ENCODE results near the gene DCAF15. TPM values are rescaled to one million over a fixed set of nuclear protein-coding genes. Genes with fewer than 3 reads are reported as not detected.

Gene DCAF15
- total and polyA plus RNA-seq, 2 donors (not counting 3 experiments of a cell fraction or from before 2014, with no cell fraction given), result 41.9 to 42.4 TPM

- no peaks in the 10 kb centered on the region for H4K20me1 ChIP-seq (replicated peaks; ENCODE audit: control insufficient read depth, extremely low read depth, insufficient read depth, low read length)
- dilution Hi-C loops (cut with MboI; ENCODE audit: extremely low pct_ligation_motif_present, low sequenced_read_pairs) (no loop called here), intact Hi-C loops (cut with micrococcal nuclease) (loop anchor here (1.0 kb wide), 1 partner anchor 45 kb away; no protein-coding TSS in a partner anchor)
- H3K36me3 ChIP-seq (ENCODE audit: control insufficient read depth in 2 of 2, extremely low read depth in 1 of 2, insufficient read depth in 2 of 2, low read length in 2 of 2), result peaks cover 15 to 29% of the 10 kb centered on the region in 2 experiments
- TF ChIP-seq GATA2 (IDR thresholded peaks at IDR 0.05; ENCODE audit: insufficient read depth, insufficient read length, low read depth, low read length), result no peak
- peak; percentile 19 to 44 for TF ChIP-seq CTCF (IDR thresholded peaks at IDR 0.05; ENCODE audit: extremely low read depth in 1 of 2, insufficient read depth in 1 of 2, low read depth in 1 of 2, low read length in 2 of 2)
- TF ChIP-seq EZH2 (IDR thresholded peaks at IDR 0.05; ENCODE audit: borderline replicate concordance, low read depth, low read length, severe bottlenecking), result no peak
- no peak for TF ChIP-seq MAX (IDR thresholded peaks at IDR 0.05; ENCODE audit: insufficient read depth, insufficient read length)
- no peak for TF ChIP-seq POLR2AphosphoS5 (IDR thresholded peaks at IDR 0.05; ENCODE audit: insufficient read depth, low read depth, low read length)
- TF ChIP-seq MYC (IDR thresholded peaks at IDR 0.05; ENCODE audit: low read depth, low read length), result no peak
- POLR2A ChIA-PET, result no interaction called here
- H3K4me3 ChIP-seq (replicated peaks in 1 of 3; ENCODE audit: insufficient read depth in 1 of 3, low read depth in 1 of 3, low read length in 3 of 3), result no peak overlapping the region
- H3K4me1 ChIP-seq (ENCODE audit: control insufficient read depth, extremely low read depth, insufficient read depth, low read length), result no peaks in the 10 kb centered on the region
- no peak overlapping the region for H3K9ac ChIP-seq (replicated peaks; ENCODE audit: extremely low read depth, insufficient read depth, low read length)
- no peaks in the 10 kb centered on the region for H3K79me2 ChIP-seq (ENCODE audit: control insufficient read depth, insufficient read depth, low read length)
- no peak for DNase-seq (ENCODE audit: low read depth, low spot score)
- H3K4me2 ChIP-seq (ENCODE audit: insufficient read depth, low read length), result no peak overlapping the region
- CTCF ChIA-PET, result interaction anchor here (0.7 to 2.4 kb wide), 6 partner anchors 72 to 176 kb away, joined by 3 to 13 read pairs (median 4); partner anchors contain the start of genes ASF1B, IL27RA and MISP3
- no peak for FAIRE-seq
- H3K27ac ChIP-seq (ENCODE audit: insufficient read depth, low read depth, low read length), result no peak overlapping the region
- H3K9me3 ChIP-seq (replicated peaks; ENCODE audit: control insufficient read depth, insufficient read depth, low read length), result no peaks in the 10 kb centered on the region
- no peaks in the 10 kb centered on the region for H3K27me3 ChIP-seq (ENCODE audit: control insufficient read depth in 2 of 2, insufficient read depth in 2 of 2, low read length in 2 of 2)
- H3K9me1 ChIP-seq (replicated peaks; ENCODE audit: control insufficient read depth, extremely low read depth, insufficient read depth, low read length), result no peaks in the 10 kb centered on the region
- BruUV-seq (replicated peaks), result no TSS peak
- no peak overlapping the region for H2AFZ ChIP-seq (ENCODE audit: low read depth, low read length)
Observed at GRCh38 chr19:13959962-13960862, 7.9 kb downstream of the DCAF15 start.
